LoVo (cell line): Measurements from ENCODE around the gene C1orf35.

Source experiments
- DNase-seq: peaks from one replicate; pipeline ENCODE4 v3.0.0-alpha.2; 2016; ENCODE audit warnings: low spot score

The C1orf35 gene

DNA sequence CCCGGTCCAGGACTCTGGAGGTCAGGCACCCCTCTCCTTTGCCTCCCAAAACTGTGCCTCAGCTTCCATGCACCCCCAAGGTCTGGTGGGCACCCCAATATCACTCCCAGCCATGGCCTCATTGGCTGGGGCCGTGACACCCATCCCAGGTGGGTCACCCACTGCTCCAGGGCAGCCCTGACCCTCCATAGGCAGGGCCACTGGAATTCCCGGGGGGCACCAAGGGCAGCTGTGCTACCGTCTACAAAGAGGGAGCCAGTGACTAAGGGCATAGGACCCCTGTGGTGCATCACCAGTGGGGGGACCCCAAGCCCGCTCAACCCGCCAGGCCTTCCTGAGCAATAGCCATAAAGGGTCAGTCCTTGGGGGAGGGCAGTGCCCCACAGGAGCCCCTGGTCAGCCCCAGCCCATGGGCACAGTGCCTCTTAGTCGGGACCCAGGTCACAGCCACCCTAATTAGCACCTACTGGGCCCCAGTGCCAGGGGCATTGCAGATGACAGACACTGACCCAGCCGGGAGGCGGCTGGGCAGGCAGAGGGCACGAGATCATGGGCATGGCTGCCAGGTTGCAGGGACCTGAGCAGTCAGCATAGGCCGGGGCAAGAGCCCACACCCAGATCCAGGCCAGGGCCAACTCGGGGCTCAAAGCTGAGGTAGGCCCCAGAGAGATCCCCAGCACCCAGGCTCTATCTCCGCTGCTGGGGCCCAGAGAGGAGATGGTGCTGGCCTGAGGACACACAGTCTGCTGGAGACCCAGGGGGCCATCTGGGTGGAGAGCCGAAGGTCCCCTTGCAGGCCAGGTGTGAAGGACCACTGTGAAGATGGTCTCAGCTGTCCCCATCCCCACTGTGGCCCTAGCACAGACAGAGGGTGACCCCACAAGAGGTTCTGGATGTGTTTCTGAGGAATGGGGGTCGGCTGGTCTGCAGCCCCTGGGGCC, 39.6 kb downstream of the C1orf35 start:
- DNase-seq = no peak

DNA sequence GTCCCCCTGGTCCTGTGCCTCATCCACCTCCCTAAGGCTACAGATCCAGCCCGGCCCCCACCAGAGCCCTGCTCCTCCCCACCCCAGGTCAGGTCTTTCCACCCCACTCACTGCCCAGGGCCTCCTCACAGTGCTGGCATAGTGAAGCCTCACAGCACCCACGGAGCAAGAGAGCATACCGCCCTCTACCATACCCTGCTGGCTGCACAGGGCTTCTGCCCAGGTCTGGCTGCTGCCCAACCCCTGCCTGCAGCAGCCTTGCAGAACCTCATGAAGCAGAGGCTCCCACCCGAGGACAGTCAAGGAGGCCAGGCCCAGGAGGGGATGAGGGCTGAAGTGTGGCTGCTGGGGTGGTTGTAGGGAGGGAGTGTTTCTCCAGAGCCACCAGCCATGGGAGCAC, 40.3 kb downstream of the C1orf35 start:
- no peak for DNase-seq

DNA sequence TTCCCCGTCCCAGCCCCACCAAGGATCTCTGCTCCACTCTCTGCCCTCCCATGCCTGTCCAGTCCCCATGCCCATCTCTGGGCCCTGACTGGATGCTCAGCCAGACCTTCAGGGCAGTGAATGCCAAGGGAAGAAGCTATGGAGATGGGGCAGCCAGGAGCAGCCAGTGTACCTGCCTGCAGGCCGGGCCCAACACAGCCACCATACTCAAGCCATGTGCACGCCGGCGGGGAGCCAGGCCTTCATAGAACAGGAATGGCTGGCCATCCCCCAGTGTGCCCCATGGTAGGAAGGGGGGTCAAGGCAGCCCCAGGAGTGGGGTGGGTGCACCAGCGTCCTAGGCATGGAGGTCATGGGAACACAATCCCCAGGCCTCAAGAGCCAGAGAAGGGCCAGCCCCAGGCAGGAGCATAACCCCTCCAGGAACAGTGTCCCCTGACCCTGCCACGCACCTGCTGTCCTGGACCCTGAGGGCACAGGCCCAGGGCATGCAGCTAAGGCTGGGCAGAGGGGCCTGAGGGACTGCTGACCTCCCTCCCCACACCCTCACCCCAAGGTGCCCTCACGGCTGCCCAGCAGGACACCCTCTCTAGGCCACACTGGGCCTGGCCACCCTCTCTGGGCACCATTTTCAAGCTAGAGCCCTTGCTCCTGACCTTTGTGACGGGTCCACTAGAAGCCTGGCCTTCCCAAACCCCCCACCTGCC, 40.9 kb downstream of the C1orf35 start:
- no peak for DNase-seq

DNA sequence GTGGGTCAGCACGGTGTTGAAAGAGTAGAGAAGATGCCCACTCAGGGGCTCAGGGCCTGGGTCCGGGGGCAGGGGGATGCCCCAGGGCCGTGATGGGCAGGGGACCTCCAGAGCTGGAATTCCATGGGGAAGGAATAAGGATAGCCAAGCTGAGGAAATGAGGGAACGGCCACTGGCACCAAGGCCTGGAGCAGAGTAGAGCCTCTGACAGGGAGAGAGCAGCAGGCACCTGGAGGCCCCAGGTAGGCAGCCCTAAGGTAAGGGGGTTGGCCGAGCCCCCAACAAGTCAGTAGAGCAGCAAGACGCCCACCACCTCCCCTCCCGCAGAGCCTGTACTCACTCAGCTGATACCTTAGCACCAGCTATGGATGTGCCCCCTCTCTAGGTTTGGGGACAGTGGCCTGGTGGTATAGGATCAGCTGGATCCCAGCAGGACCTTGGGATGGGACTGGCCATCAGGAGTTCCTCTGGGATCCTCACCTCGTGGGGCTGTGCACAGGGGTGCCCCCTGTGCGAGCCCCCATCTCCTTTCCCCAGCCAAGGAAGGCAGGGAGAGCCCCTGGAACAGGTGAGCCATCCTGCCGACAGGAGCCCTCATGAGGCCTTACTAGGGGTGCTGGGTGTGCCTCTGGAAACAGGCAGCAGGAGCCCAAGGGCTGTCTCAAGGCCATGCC, 41.6 kb downstream of the C1orf35 start:
- no peak for DNase-seq

DNA sequence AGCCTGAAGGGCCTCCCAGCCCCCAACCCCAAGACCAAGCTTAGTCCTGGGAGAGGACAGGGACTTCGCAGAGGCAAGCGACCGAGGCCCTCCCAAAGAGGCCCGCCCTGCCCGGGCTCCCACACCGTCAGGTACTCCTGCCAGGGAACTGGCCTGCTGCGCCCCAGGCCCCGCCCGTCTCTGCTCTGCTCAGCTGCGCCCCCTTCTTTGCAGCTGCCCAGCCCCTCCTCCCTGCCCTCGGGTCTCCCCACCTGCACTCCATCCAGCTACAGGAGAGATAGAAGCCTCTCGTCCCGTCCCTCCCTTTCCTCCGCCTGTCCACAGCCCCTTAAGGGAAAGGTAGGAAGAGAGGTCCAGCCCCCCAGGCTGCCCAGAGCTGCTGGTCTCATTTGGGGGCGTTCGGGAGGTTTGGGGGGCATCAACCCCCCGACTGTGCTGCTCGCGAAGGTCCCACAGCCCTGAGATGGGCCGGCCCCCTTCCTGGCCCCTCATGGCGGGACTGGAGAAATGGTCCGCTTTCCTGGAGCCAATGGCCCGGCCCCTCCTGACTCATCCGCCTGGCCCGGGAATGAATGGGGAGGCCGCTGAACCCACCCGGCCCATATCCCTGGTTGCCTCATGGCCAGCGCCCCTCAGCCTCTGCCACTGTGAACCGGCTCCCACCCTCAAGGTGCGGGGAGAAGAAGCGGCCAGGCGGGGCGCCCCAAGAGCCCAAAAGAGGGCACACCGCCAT, 42.5 kb downstream of the C1orf35 start:
- no peak for DNase-seq

DNA sequence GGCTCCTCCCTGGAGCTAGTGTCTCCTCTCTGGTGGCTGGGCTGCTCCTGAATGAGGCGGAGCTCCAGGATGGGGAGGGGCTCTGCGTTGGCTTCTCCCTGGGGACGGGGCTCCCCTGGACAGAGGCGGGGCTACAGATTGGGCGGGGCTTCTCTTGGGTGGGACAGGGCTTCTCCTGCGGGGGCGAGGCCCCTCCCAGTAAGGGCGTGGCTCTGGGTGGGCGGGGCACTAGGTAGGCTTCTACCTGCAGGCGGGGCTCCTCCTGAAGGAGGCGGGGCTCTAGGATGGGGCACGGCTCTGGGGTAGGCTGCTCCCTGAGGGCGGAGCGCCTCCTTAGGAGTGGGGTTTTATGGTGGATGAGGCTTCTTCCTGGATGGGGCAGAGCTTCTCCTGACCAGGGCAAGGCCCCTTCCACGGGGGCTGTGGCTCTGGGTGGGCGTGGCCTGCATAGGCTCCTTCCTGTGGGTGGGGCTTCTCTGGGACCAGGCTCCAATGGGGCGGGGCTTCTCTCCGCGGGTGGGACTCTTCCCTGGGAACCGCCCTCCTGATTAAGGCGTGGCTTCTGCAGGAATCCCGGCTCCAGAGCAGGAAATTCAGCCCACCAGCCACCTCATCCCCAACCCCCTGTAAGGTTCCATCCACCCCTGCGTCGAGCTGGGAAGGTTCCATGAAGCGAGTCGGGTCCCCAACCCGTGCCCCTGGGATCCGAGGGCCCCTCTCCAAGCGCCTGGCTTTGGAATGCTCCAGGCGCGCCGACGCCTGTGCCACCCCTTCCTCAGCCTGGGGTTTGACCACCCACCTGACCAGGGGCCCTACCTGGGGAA, 43.3 kb downstream of the C1orf35 start:
- DNase-seq = peak; percentile 81

DNA sequence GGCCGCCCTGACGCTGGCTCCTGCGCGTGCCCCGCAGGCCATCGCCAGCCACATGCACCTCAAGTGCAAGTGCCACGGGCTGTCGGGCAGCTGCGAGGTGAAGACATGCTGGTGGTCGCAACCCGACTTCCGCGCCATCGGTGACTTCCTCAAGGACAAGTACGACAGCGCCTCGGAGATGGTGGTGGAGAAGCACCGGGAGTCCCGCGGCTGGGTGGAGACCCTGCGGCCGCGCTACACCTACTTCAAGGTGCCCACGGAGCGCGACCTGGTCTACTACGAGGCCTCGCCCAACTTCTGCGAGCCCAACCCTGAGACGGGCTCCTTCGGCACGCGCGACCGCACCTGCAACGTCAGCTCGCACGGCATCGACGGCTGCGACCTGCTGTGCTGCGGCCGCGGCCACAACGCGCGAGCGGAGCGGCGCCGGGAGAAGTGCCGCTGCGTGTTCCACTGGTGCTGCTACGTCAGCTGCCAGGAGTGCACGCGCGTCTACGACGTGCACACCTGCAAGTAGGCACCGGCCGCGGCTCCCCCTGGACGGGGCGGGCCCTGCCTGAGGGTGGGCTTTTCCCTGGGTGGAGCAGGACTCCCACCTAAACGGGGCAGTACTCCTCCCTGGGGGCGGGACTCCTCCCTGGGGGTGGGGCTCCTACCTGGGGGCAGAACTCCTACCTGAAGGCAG, 44.0 kb downstream of the C1orf35 start:
- DNase-seq = no peak

DNA sequence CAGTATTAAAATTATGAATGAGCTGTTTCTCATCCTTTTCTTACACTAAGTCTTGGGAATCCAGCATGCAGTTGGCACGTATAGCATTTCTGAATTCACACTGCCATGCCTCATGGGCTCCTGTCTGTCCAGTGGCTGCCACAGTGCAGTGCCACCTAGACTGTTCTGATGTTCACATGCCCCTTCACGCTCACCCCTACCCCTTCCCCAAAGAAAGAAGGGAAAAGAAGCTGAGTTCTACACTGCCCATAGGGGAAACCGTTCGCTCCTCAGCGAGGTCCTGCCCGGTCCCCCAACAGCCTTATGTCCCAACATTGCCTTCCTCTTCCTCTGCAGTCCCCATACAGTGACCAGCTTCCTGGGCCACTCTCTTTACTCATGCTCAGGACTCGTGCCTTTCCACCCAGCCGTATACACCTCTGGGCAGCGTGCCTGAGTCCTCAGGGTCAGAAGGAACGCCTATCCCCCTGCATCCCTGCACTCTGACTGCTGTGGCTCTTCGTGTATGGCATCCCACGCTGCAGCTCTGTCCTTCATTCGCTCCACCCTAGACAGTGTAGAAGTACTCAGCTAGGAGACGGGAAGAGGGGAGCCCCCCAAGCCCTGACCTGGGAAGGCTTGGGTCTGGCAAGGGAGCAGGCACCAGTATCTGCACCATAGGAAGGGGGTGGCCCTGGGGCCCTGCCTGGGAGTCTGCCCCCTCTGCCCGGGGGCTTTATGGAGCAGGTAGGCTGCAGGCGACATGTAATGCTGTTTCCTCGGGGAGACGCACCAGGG, 44.8 kb downstream of the C1orf35 start:
- DNase-seq = no peak
